Measurements from ENCODE around the gene SMYD3. TPM values are rescaled to one million over a fixed set of nuclear protein-coding genes. Genes with fewer than 3 reads are reported as not detected.

Gene SMYD3
- total and polyA plus RNA-seq, 2 donors (not counting 3 experiments of a cell fraction or from before 2014, with no cell fraction given): 16.0 to 32.1 TPM

GRCh38 chr1:245843101-245843500 lies 664.0 kb downstream of the SMYD3 start:
- TF ChIP-seq FOS (IDR thresholded peaks at IDR 0.05; ENCODE audit: borderline replicate concordance, insufficient read depth, low read length): no peak
- Histone ChIP-seq H3K9ac (replicated peaks; ENCODE audit: extremely low read depth, insufficient read depth, low read length) (no peak overlapping the region), H3K79me2 (ENCODE audit: control insufficient read depth, insufficient read depth, low read length) (no peaks in the 10 kb centered on the region), H3K27ac (ENCODE audit: insufficient read depth, low read depth, low read length) (no peak overlapping the region), H3K27me3 (ENCODE audit: control insufficient read depth in 2 of 2, insufficient read depth in 2 of 2, low read length in 2 of 2) (no peaks in the 10 kb centered on the region), H4K20me1 (replicated peaks; ENCODE audit: control insufficient read depth, extremely low read depth, insufficient read depth, low read length) (no peaks in the 10 kb centered on the region), H3K4me3 (replicated peaks in 1 of 3; ENCODE audit: insufficient read depth in 1 of 3, low read depth in 1 of 3, low read length in 3 of 3) (no peak overlapping the region), H3K4me2 (ENCODE audit: insufficient read depth, low read length) (no peak overlapping the region), H3K9me3 (replicated peaks; ENCODE audit: control insufficient read depth, insufficient read depth, low read length) (no peaks in the 10 kb centered on the region), H3K36me3 (ENCODE audit: control insufficient read depth in 2 of 2, extremely low read depth in 1 of 2, insufficient read depth in 2 of 2, low read length in 2 of 2) (no peaks in the 10 kb centered on the region), H2AFZ (ENCODE audit: low read depth, low read length) (no peak overlapping the region), H3K9me1 (replicated peaks; ENCODE audit: control insufficient read depth, extremely low read depth, insufficient read depth, low read length) (no peaks in the 10 kb centered on the region), H3K4me1 (ENCODE audit: control insufficient read depth, extremely low read depth, insufficient read depth, low read length) (no peaks in the 10 kb centered on the region)
- ChIA-PET POLR2A (no interaction called here), CTCF (interaction anchor here (1.0 to 1.5 kb wide), 2 partner anchors 16 to 46 kb away, joined by 3 read pairs; no protein-coding TSS in a partner anchor)
- intact Hi-C loops (cut with micrococcal nuclease) (no loop called here), dilution Hi-C loops (cut with MboI; ENCODE audit: extremely low pct_ligation_motif_present, low sequenced_read_pairs) (no loop called here)
- no peak for FAIRE-seq
- no peak for DNase-seq (ENCODE audit: low read depth, low spot score)
- no TSS peak for BruUV-seq (replicated peaks)

- no peaks in the 10 kb centered on the region for H3K27me3 ChIP-seq (ENCODE audit: control insufficient read depth in 2 of 2, insufficient read depth in 2 of 2, low read length in 2 of 2)
- no peaks in the 10 kb centered on the region for H3K79me2 ChIP-seq (ENCODE audit: control insufficient read depth, insufficient read depth, low read length)
- FAIRE-seq (no peak), DNase-seq (ENCODE audit: low read depth, low spot score) (peak; percentile 17)
- BruUV-seq (replicated peaks): no TSS peak
- no peaks in the 10 kb centered on the region for H3K4me1 ChIP-seq (ENCODE audit: control insufficient read depth, extremely low read depth, insufficient read depth, low read length)
- no peak overlapping the region for H3K4me3 ChIP-seq (replicated peaks in 1 of 3; ENCODE audit: insufficient read depth in 1 of 3, low read depth in 1 of 3, low read length in 3 of 3)
- POLR2A ChIA-PET: no interaction called here
- no peaks in the 10 kb centered on the region for H3K9me1 ChIP-seq (replicated peaks; ENCODE audit: control insufficient read depth, extremely low read depth, insufficient read depth, low read length)
- CTCF ChIA-PET: interaction anchor here (1.5 kb wide), 1 partner anchor 17 kb away, joined by 3 read pairs; no protein-coding TSS in a partner anchor
- no peak overlapping the region for H2AFZ ChIP-seq (ENCODE audit: low read depth, low read length)
- no peak for TF ChIP-seq POLR2AphosphoS5 (IDR thresholded peaks at IDR 0.05; ENCODE audit: insufficient read depth, low read depth, low read length)
- TF ChIP-seq MAX (IDR thresholded peaks at IDR 0.05; ENCODE audit: insufficient read depth, insufficient read length): no peak
- TF ChIP-seq FOS (IDR thresholded peaks at IDR 0.05; ENCODE audit: borderline replicate concordance, insufficient read depth, low read length): no peak
- TF ChIP-seq JUN (IDR thresholded peaks at IDR 0.05; ENCODE audit: borderline replicate concordance, insufficient read depth, insufficient read length, low read depth): no peak
- TF ChIP-seq CTCF (IDR thresholded peaks at IDR 0.05; ENCODE audit: extremely low read depth in 1 of 2, insufficient read depth in 1 of 2, low read depth in 1 of 2, low read length in 2 of 2): no peak
- TF ChIP-seq POLR2A (IDR thresholded peaks at IDR 0.05; ENCODE audit: low read depth, low read length): no peak
- no peak for TF ChIP-seq GATA2 (IDR thresholded peaks at IDR 0.05; ENCODE audit: insufficient read depth, insufficient read length, low read depth, low read length)
- TF ChIP-seq MYC (IDR thresholded peaks at IDR 0.05; ENCODE audit: low read depth, low read length): no peak
- TF ChIP-seq EZH2 (IDR thresholded peaks at IDR 0.05; ENCODE audit: borderline replicate concordance, low read depth, low read length, severe bottlenecking): no peak
- no peak overlapping the region for H3K27ac ChIP-seq (ENCODE audit: insufficient read depth, low read depth, low read length)
- H3K36me3 ChIP-seq (ENCODE audit: control insufficient read depth in 2 of 2, extremely low read depth in 1 of 2, insufficient read depth in 2 of 2, low read length in 2 of 2): no peaks in the 10 kb centered on the region
- H3K9ac ChIP-seq (replicated peaks; ENCODE audit: extremely low read depth, insufficient read depth, low read length): no peak overlapping the region
- dilution Hi-C loops (cut with MboI; ENCODE audit: extremely low pct_ligation_motif_present, low sequenced_read_pairs): no loop called here
- intact Hi-C loops (cut with micrococcal nuclease): no loop called here
- no peaks in the 10 kb centered on the region for H4K20me1 ChIP-seq (replicated peaks; ENCODE audit: control insufficient read depth, extremely low read depth, insufficient read depth, low read length)
- H3K4me2 ChIP-seq (ENCODE audit: insufficient read depth, low read length): no peak overlapping the region
- no peaks in the 10 kb centered on the region for H3K9me3 ChIP-seq (replicated peaks; ENCODE audit: control insufficient read depth, insufficient read depth, low read length)
Measured at GRCh38 chr1:245842106-245842505, 665.0 kb downstream of the SMYD3 start.
